ENCODE data around the gene ARHGAP6.
"Not testable (repeated sequence)": the region's sequence is repeated elsewhere in the genome, so short reads cannot be mapped to it uniquely, and the experiment has no call there.

The ARHGAP6 gene

DNA sequence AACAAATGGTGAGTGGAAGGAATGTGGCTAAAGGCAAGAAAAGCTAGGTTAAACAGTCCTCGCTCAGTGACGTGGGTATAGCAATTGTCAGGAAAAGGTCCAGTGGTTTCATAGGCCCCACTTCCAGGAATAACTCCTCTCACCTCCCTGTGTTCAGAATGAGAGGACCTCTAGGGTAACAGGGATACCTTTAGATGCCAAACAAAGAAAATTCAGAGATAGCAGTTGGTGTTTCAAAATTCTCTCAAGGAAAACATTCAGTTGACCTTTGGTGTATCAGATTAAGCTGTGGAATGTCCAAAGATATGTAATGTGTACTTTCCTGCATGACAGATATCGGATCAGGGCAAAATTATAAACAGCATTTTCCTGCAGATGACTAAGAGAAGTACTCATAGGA is 155.9 kb downstream of the ARHGAP6 start:
- DNase-seq, result peak; percentile 55

- no peak for DNase-seq
These were observed 161.5 kb downstream of the ARHGAP6 start for GRCh38 chrX:11504234-11504633.

DNA sequence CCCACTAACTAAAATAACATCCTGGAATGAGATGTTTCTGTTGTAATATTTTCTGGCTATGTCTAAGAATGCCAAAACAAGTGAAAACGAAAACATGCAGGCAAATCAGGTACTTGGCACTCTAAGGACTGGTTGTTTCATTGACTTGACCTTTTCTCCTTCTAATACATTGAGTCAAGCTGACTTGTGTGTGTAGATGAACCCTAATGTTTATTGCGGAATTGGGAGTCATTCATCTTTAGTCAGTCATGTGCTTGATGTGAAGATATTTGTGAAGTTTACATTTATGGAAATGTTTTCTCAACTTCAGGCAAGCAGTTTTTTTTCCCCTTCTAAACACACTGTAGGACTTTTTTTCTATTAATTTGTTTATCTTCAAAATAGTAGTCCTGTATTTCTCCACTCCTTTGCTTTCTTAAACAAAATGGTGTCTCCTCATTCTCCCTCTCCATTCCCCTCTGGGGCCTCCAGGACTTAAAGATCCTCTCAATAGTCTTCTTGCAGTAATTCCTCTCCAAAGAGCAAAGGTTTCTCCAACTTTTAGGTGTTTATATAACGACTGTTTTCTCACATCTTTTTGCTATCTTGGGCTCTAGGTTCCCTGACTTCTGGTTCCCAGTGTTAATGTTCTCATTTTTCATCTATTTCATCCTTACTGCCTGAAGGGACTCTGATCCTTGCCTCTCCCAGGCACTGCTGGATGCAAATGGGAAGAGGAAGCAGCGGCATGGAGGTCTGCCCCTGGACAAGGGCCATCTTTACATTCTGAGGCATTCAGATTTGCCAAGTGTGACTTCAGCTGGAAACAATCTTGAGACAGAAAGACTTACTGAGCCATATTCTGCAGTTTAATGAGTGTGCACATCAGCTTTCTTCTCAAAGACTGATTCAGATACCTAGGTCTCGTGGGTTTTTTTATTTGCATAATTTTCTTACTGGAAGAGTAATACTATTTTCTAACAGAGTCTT is 166.4 kb downstream of the ARHGAP6 start:
- peak; percentile 84 for DNase-seq

- not testable (repeated sequence) for DNase-seq
These were observed 174.3 kb downstream of the ARHGAP6 start for GRCh38 chrX:11491375-11491774.

DNA sequence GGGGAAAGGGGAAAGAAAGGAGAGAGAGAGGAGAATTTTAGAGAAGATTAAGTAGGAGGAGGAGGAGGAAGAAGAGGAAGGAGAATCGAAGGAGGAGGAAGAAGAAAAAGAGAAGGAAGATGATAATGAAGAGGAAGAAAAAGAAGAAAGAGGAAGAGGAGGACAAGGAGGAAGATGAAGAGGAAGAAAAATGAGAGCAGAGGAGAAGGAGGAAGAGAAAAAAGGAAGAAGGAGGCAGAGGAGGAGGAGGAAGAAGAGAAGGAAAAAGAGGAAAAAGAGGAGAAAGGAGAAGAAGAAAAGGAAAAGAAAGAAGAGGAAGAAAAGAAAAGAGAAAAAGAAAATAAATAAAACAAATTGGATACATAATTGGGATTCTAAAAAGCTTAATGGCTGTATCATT is 181.4 kb downstream of the ARHGAP6 start:
- DNase-seq, result no peak

DNA sequence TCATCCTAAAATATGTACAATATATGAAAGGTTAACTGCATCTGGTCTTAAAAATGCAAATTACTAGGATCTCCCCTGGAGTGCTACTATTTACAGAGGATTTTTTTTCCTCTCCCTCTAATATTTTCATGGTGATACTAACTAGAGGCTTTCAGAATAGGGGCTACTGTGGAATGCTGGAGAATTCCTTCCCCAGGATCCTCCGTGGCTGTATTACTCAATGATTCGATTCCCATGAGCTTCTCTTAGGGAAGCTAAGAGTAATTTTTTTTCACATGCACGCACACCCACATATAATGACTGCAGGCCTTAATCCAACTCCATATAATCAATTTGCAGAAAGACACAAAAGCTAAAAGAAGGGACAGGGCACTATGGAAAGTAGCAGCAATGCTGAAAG is 184.7 kb downstream of the ARHGAP6 start:
- no peak for DNase-seq

DNA sequence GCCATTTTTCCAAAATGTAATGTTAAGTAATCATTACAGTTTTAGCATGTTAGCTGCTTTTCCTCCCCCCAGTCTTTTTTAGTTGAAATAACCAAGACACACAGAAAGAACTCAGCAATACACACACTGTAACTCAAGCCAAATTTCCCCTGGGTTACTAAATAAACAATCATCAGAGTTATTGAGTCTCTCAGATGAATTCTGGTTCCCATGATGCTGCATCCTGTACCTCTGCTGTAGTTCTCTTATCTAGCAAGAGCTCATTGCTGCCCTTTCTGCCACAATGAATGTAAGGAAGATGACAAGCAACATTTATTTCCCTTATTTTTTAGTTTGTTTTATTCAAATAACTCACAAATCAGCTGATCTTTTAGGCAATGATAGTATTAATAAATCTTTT is 185.1 kb downstream of the ARHGAP6 start:
- no peak for DNase-seq

DNA sequence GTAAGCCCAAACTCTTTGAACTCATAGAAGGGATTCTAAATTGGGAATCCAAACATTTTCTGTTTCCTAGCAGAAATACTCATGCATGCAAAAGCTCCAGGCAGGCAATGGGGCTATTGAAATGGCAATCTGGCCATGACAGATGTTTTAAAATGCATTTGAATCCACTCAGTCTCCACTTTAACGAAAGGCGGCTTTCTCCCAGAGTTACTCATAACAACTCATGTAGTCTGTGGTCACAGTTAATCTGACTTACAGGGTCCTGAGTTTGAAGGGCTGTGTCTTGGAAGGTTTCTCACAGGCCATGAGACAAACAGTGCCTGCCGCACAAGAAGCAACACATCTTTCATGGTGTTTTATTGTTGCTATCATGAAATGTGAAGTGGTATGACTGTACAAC is 186.8 kb downstream of the ARHGAP6 start:
- no peak for DNase-seq

- DNase-seq, result no peak
These were observed 187.7 kb downstream of the ARHGAP6 start for GRCh38 chrX:11478026-11478425.

DNA sequence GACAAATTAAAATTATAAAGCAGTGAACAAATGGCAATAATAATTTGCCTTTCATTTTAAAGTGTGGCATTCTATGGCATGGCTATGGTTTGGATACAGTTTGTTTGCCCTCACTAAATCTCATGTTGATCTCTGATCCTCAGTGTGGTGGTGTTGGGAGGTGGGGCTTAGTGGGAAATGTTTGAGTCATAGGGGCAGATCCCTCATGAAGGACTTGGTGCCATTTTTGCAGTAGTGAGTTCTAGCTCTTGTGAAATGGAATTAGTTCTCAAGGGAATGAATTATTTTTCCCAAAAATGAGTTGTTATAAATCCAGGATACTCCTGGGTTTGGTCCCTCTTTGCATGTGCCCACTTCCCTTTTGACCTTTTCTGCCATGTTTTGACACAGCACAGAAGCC is 191.1 kb downstream of the ARHGAP6 start:
- DNase-seq, result no peak

DNA sequence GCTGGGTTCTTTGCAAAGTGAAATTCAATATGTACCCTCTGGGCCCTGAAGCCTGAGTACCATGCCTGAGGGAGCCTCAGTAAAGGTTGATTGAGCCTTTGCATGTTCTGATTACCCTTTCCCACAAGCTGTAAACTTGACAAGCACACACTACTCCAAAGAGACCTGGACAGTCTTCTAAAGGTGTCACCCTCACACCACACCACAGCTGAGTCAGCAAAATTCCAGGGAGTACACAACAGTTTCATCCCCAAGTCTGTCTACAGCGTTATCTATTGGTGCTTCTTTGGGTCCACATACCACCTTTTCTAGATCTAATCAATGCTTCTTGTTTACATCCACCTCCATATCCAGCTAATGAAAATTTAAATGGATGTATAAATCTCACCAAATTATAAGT is 191.7 kb downstream of the ARHGAP6 start:
- no peak for DNase-seq

- DNase-seq, result no peak
These were observed 192.8 kb downstream of the ARHGAP6 start for GRCh38 chrX:11472879-11473278.

DNA sequence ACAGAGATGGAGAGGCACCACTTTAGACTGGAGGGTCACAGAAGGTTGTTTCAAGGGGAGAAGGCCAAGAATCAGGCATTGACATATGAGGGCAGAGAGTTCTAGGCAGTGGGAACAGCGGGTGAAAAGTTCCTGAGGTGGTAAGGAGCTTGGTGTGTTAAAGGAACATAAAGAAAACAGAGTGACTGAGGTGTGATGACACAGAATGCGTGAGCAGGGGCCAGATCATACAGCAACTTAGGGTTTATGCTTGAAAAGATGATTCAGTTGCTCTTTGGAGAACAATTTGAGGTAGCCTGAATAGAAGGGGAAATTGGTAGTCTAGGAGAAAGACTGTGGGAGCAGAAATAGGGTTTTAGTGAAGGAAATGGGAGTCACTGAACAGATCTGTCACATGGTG is 193.3 kb downstream of the ARHGAP6 start:
- no peak for DNase-seq

- DNase-seq, result peak; percentile 58
These were observed 195.3 kb downstream of the ARHGAP6 start for GRCh38 chrX:11470250-11470974.

GRCh38 chrX:11465648-11466411 is 199.9 kb downstream of the ARHGAP6 start:
- DNase-seq, result peak; percentile 49

DNA sequence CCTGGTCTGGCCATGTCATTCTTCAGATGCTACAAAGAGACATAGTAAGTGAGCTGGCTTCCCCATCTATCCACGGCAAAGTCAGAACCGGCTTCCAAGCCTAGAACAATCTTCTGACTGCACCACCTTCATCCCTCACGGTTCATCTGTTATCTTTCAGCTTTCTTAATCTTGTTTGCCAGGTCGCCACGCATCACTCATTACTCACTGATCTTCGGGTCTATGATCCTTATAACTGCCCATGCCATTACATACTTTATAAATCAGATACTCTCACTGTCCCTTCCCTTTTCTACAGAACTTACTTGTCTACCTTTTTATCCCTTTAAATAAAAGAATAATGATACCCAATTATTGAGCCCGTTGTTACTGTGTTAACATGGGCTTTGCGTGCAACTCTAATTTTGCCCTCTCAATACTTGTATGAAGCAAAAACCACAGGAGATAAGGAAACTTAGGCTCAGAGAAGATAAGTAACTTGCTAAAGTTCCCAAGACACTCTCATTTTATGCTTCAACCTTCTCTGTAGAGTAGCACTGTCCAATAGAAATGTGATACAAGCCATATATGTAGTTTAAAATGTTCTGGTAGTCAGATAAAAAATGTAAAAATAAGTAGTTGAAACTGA is 200.8 kb downstream of the ARHGAP6 start:
- DNase-seq, result peak; percentile 46

GRCh38 chrX:11464380-11464779 is 201.3 kb downstream of the ARHGAP6 start:
- DNase-seq, result peak; percentile 17

DNA sequence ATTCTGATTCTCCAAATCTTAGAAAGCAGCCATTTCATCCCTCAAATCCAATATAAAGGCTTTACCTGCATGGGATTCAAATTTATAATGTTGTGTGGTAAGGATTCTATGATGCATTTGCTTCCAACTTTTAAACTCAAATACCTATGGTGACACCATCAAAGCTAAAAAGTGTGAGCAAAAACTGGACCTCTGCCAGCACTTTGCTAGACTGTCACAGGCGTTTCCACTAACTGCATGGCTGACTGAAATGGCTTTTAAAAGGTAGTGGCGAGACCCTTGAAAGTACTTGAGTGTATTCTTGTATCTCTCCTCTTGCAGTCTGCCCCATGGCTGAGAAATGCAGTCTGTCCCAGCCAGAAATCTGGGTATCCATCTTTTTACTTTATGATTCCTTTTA is 203.1 kb downstream of the ARHGAP6 start:
- no peak for DNase-seq

GRCh38 chrX:11462136-11462535 is 203.6 kb downstream of the ARHGAP6 start:
- no peak for DNase-seq

GRCh38 chrX:11461201-11462001 is 204.3 kb downstream of the ARHGAP6 start:
- peak; percentile 81 for DNase-seq

GRCh38 chrX:11460347-11460746 is 205.4 kb downstream of the ARHGAP6 start:
- DNase-seq, result no peak

DNA sequence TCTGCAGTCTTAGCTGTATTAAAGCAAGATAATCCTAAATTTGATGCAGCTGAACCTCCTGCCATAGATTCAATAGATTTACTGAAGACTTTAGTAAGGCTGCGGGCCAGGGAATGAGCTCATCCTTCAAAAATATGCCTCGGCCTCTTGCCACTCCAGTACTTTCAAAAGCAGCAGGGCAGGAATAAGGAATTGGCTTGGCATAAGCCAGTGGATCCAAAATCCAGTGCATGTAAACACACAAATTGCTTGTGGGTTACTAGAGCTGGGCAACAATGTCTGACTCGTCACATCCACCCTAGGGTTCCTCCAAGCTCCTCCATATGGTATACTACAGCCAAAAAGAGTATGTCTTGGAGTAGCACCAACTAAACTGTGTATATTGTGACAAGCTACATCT is 207.6 kb downstream of the ARHGAP6 start:
- peak; percentile 28 for DNase-seq
